Lung microvascular endothelial cell (primary cell): ENCODE measurements around the gene PXMP2. TPM values are rescaled to one million over a fixed set of nuclear protein-coding genes. Genes with fewer than 3 reads are reported as not detected.
A peak's percentile ranks its signal among the peaks of the same experiment; 100 is the strongest.

Experiments used
- DNase-seq, 2 donors: peaks; one replicate each; pipeline versions ENCODE4 v3.0.0 to v3.0.0-alpha.2; 2010; ENCODE audit warnings: low read depth in 2 of 2
- total RNA-seq: library from RNA; depleted of rRNA; stranded (reverse); fragments of >200 nt; gene quantifications from 2 replicates; pipeline ENCODE4 v1.2.1, GENCODE V29; 2014

Gene PXMP2
- total RNA-seq, 1 donor from 2014 or later, result 38.7 TPM

DNA sequence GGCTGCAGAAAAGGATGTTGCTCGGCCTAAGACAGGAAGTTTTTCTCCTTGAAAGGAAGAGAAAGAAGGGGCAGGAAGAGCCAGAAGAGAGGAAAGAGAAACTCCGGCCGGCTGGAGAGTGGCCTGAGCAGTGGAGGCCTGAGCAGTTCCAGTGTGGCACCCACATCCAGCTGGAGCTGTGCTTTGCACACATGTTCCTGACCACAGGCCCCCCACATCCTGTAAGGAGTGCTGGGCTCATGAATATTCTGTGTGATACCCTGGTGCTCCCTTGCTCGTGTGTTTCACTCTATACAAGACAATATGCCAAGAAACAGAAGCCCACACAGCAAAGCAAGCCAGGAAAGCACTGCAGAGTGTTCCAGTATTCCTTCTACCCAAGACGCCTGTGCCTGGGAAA is 27.3 kb upstream of the PXMP2 start:
- no peak for DNase-seq

GRCh38 chr12:132660996-132661395 is 26.4 kb upstream of the PXMP2 start:
- no peak for DNase-seq

DNA sequence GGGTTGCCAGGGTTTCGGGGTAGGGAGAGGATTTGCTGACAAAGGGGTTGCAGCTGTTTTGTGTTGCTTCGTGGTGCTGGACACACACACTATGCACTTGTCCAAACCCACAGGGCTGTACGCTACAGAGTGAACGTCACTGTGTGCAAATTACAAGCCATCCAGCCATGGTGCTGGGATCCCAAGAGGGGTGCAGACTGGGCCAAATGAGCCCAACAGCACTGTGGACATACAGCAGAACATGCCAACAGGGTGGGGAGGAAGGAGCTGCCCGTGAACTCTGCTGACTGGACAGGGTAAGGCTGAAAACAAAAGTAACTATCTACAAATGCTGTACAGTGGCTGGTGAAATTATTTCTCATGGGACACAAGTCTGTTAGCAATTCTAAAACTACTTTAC is 25.4 kb upstream of the PXMP2 start:
- DNase-seq, result no peak

DNA sequence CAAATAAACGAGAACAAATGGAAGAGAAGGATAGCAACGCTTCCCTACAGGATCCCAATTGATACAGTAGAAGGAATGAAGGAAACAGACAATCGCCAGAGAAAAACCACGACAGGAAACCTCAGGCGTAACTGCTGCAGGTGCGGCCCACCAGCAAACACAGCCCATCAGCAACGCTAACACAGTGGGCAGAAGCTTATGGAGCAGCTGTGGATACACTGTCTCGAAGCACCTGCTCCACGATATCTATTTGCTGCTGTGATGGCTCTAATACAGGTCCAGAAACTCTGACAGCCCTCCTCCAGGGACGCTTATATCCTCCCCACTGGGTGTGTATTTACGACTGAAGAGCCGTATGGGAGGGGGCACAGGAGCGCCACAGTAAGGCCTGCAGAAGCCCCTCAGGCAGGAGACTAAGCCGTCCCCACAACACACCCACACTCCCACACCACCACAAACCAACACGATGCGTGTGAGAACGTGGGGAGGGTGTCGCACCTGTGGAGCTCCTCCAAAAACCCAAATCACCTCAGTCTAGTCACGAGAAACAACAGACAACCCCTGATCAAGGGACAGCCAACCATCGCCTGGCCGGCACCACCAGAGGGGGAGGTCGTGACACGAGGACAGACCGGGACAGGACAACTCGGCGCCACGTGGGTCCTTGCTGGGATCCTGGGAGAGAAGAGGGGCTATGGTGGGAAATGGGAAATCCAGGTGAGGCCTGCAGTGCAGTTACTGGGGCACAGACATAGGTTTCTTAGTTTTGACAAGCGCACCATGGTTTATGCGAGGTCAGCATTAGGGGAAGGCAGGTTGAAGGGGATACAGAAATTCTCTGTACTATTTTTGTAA is 24.3 kb upstream of the PXMP2 start:
- DNase-seq, result no peak

DNA sequence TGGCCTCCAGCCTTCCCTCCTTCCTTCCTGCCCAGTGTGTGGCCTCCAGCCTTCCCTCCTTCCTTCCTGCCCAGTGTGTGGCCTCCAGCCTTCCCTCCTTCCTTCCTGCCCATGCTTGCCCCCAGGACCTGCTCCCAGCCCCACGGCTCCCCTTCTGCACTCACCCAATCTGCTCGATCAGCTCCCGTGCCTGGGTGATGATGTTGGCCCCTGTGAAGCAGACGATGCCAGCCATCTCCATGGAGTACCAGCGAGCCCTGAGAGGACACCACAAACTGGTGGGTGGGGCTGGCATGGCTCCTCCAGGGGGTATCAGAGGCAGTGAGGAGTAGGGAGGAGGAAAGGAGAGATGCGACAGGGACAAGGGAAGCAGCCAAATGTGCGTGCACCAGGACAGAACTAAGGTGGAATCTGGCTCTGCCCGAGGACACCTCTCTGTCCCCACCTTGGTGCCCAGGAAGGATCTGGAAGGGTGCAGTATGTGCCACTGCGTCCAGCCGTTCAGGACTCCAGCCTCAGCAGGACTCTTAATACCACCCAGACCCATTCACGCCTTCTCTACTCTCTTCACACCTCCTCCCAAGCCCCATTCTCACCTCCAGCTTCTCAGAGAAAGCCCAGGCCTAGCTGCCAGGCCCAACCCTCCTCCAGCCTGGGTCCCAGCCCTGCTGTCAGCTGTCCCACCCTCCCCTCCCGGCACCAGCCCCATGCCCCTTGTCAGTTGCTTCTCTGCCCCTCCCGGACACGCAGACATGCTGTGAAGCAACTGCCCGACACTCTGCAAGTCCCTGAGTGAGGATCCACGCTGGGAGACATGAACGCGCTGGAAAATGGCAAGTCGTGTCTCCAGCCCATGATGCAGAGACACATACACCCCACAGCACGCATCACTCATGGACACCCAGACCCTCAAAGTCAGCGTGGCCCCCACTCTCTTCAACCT is 22.9 kb upstream of the PXMP2 start:
- DNase-seq, result no peak

DNA sequence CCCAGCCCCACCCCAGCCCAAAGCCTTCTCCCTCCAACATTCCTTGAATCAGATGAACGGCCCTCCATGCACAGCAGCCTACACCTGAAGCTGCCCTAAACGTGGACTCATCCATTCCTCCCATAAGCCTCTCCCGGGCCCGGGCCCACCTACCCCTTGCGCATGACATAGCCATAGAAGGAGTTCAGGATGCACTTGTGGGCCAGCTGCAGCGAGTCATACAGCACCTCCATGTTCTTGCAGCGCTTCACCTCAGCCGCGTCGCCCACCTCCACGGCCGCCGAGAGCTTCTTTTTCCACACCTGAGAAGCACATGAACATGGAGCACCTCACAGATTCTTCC is 22.3 kb upstream of the PXMP2 start:
- no peak for DNase-seq

DNA sequence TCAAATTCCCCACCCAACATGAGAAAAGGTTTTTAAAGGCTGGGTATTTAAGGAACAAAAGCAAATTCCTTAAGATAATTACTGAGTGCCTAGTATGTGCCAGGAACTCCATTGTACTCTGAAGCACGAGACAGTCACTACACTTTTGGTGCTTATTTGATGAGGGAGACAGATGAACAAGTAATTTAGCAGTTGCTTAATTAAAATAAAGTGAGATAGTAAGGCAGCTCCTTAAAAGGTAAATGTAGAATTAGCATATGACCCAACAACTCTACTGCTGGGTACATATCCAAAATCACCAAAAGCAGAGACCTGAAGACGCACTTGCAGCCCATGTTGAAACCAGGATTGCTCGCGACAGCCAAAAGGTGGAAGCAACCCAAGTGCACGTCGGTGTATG is 21.6 kb upstream of the PXMP2 start:
- no peak for DNase-seq

DNA sequence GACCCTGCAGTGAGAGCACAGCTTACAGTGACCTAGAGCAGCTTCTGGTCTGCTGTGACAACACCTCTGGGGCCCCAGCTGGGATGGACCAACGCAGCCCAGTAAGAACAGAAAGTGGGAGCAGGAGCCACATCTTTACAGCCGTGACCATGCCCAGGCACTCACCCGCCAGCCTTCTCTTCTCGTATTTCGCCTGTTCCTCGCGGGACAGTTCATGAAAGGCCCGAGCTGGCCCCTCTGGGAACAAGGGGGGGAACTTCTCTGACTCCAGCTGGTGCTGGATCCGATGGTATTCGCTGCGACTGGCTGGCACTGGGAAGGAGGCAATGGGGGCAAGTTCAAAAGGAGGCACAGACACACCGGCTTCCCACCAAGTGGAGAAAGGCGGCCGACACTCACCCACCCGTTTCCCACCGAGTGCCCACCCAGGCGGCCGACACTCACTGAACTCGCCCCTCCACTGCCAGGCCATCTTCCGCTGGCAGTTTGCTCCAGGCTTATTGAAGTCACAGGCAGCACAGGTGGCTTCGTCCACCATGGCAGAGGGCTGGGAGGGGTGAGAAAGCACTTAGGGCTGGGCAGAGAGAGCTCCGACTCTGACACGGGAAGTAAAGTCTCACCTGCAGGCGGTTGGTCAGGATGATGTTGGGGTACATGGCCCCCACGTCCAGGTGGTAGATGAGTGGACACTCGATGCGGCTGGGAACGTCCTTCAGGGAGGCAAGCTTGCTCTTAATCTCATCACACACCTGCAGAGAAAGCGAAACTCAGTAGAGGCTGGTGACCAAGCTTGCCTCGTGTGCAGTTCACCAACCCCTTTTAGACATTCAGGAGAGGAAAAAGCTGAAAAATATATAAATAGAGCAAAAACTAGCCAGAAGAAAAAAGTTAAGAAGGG is 18.9 kb upstream of the PXMP2 start:
- DNase-seq, result no peak

- no peak for DNase-seq
These were observed 18.1 kb upstream of the PXMP2 start for GRCh38 chr12:132669166-132669879.

- DNase-seq, result no peak
These were observed 15.3 kb upstream of the PXMP2 start for GRCh38 chr12:132672116-132672515.

GRCh38 chr12:132672678-132673077 is 14.7 kb upstream of the PXMP2 start:
- no peak for DNase-seq

DNA sequence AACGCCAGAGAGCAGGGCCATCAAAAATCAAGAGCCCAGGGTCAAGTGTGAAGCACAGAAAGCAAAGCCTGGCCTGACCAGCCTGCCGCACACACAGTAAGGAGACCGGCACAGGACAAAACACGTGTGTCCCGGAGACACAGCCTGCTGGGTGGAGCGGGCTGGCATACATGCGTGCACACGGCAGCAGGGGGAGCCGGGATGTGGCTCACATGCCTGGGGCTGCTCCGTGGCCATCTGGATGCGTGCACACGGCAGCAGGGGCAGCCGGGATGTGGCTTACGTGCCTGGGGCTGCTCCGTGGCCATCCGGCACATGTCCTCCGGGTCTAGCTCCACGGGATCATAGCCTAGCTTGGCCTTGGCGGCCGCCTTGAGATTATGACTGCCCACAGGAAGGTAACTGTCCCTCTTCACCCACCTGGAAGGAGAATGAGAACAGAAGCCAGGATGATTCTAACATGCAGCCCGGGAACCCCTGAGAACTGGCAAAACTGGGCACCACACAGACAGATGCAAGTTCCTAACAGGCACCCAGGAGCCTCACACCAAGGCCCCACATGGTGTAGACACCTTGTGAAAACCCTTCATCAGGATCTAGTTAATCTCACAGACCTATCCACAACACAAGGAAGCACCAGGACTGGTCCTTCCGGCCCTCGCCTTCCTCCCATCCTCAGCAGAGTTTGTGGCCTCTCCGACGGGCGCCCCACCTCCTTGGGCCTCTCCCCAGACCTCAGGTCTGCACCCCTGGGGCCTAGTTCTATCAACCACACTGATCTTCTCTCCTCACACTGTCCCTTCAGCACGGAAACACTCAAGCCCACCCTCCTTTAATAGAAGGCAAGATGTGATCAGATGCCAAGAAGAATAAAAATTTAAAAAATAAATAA is 13.9 kb upstream of the PXMP2 start:
- DNase-seq, result no peak

DNA sequence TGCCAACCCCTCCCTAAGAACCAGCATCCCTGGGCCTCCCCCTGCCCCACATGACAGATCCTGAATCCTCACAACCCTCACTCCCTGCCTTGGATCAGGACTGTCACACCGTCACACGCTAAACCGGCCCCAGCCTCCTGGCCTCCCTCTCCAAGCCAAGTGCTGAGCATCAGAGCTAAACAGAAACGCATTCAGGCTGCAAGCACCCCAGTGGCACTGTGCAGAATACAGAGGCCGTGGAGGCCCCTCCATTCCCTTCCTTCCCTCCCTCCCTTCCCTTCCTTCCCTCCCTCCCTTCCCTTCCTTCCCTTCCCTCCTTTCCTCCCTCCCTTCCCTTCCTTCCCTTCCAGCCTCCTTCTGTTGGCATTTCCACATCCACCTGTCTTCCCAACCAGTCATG is 12.8 kb upstream of the PXMP2 start:
- DNase-seq, result no peak

DNA sequence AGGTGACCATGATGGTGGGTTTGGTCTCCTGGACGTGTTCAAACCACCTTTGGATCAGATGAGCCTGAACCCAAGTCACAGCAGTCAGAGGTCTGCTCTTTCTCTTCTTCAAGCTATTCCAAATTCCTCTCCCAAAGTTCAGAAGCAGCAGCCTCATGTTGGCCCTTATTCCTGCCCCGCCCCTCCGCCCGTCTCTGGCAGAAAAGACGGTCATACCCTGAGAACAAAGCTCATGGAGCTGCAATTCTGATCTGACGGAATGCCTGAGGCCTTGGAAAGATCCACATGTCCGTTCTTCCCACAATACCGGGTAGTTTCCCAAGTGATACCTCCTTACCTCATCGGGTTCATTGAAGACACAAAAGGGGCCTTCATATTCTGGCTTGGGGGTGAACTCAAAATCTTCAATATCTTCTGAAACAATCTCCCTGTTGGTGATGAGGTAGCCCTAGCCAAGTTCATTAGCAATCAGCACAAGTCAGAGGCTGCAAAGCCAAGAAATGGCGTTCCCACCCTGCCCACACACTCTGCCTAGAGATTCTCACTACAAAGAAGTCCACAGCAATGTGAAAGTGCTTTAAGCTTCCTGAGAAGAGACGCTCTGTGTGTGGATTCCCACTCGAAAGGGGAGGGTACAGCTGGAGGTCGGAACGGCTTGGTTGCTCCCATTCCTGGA is 11.5 kb upstream of the PXMP2 start:
- DNase-seq, result no peak

GRCh38 chr12:132677492-132677891 is 9.9 kb upstream of the PXMP2 start:
- DNase-seq, result peak in 1 of 2 donors; percentile 26

GRCh38 chr12:132685400-132685799 is 2.0 kb upstream of the PXMP2 start:
- DNase-seq, result no peak

DNA sequence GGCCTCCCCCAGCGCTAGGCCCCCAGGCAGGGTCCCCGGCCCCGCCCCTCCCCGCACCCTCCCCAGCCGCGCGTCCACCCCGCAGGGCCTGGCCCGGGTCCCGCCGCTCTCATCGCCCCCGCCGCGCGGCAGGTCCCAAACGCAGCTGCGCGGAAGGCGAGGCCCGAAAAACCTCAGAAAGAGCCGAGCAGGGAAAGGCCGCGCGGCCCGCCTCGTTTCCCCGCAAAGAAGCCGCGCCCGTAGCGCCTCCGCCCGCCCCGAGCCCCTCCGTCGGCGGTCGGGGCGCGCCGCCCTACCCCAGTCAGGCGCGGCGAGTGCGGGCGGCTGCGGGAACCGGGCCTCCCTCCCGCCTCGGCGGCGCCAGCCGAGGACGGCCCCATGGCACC is 569 bp upstream of the PXMP2 start:
- peak in 1 of 2 donors; percentile 49 for DNase-seq

- DNase-seq, result no peak
These were observed 1.8 kb downstream of the PXMP2 start for GRCh38 chr12:132689227-132689626.

DNA sequence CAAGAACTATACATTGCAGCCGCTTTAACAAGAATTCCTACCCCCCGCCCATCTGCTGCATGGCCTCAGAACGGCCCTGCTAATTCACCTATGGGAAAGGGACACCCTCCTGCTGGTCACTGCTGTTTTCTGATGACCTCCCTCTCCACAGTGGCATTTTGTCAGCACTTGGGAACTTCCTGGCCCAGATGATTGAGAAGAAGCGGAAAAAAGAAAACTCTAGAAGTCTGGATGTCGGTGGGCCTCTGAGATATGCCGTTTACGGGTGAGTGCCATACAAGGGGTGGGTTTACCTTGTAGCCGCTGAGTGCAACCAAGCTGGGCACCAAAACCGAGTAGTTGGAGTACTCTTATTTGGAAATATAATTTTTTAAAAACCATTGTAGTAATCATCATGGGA is 2.7 kb downstream of the PXMP2 start:
- DNase-seq, result no peak
